ENCODE results near the gene RHEBL1. TPM values are rescaled to one million over a fixed set of nuclear protein-coding genes. Genes with fewer than 3 reads are reported as not detected.

The RHEBL1 gene
- total RNA-seq, 1 donor from 2014 or later, result not detected

DNA sequence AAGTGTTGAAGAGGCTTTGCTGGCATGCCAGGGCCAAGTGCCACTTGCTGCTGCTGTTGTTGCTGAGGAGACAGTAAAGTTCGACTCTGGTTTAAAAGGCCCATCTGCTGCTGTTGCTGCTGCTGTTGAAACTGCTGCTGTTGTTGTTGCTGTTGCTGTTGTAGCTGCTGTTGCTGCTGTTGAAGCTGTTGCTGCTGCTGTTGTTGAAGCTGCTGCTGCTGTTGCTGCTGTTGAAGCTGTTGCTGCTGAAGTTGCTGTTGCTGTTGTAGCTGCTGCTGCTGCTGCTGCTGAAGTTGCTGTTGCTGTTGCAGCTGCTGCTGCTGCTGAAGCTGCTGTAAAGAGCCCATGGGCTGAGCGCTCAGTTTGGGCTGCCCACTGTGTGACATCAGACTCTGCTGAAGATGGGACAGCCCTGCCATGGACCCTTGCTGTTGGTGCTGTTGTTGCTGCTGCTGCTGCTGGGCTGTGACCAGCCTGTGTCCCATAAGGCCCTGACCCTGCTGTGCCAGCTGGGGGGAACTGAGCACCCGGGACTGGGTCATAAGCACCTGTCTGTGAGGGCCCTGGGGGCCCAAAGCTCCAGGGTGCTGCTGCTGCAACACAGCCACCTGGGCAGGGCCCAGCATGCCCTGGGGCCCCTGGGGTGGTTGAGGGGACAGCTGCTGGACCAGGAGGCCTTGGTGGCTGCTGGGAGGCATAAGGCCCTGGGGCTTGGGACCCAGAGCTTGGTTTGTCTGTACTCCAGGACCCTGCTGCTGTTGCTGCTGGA, 36.9 kb downstream of the RHEBL1 start:
- TF ChIP-seq CTCF (IDR thresholded peaks at IDR 0.05), result no peak
- no peak for DNase-seq (ENCODE audit: low spot score in 2 of 2)
- Histone ChIP-seq H3K27ac (no peak overlapping the region), H3K9me3 (no peaks in the 10 kb centered on the region), H3K36me3 (peaks cover 70 to 83% of the 10 kb centered on the region in 2 donors), H3K4me1 (no peaks in the 10 kb centered on the region), H3K4me3 (no peak overlapping the region), H3K27me3 (no peaks in the 10 kb centered on the region)
- intact Hi-C loops (cut with DNase I), result no loop called here

DNA sequence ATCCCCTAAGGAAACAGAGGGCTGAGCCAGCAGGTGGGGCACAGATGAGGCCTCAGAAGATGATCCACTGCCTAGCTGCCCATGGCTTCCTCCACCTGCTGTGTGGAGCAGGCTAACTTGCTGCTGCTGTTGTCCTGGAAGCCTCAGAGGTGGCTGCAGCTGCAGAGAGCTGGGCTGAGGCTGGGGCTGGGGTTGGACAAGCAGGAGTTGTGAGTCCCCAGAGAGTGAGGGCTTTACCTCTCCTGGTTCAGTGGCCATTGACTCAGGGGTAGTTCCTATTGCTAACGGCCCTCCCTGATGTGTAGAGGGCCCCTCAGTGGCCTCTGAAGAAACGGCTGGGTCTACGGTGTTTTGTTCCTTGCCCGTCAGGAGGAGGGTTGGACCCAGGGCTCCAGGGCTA, 37.5 kb downstream of the RHEBL1 start:
- Histone ChIP-seq H3K4me3 (no peak overlapping the region), H3K27me3 (no peaks in the 10 kb centered on the region), H3K36me3 (peaks cover 70 to 83% of the 10 kb centered on the region in 2 donors), H3K27ac (no peak overlapping the region), H3K9me3 (no peaks in the 10 kb centered on the region), H3K4me1 (no peaks in the 10 kb centered on the region)
- TF ChIP-seq CTCF (IDR thresholded peaks at IDR 0.05), result no peak
- no peak for DNase-seq (ENCODE audit: low spot score in 2 of 2)
- intact Hi-C loops (cut with DNase I), result no loop called here

DNA sequence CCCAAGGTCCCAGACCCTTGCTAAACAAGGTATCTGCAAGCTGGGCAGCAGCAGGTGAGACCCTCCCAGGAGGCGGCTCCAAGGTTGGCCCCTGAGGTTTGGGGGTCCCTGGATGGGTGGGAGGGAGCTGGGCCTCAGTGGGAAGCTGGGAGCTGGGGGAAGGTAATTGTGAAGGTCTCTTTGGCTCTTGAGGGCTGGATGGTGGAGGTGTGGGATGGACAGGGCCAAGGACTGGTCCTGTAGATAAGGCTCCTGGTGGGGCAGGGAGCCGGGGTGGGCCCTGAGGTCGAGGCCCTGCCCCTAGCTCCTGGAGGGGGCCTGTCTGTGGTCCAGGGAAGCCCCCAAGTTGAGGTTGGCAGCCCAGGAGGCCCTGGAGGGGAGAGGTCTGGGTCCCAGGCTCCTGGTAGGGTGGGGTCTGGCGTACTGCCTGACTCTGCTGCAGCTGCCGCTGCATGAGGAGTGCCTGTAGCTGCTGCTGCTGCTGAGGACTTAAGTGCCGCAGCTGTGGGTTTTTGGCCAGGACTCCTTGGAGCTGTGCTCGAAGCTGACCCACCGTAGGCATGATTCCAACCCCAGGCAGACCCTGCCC, 38.1 kb downstream of the RHEBL1 start:
- no peak for TF ChIP-seq CTCF (IDR thresholded peaks at IDR 0.05)
- no peaks in the 10 kb centered on the region for H3K4me1 ChIP-seq
- H3K27ac ChIP-seq, result no peak overlapping the region
- no peak for DNase-seq (ENCODE audit: low spot score in 2 of 2)
- H3K4me3 ChIP-seq, result no peak overlapping the region
- H3K27me3 ChIP-seq, result no peaks in the 10 kb centered on the region
- intact Hi-C loops (cut with DNase I), result no loop called here
- H3K36me3 ChIP-seq, result peaks cover 70 to 83% of the 10 kb centered on the region in 2 donors
- no peaks in the 10 kb centered on the region for H3K9me3 ChIP-seq

- no peaks in the 10 kb centered on the region for H3K27me3 ChIP-seq
- no peak for TF ChIP-seq CTCF (IDR thresholded peaks at IDR 0.05)
- no peak overlapping the region for H3K4me3 ChIP-seq
- no peak overlapping the region for H3K27ac ChIP-seq
- no peaks in the 10 kb centered on the region for H3K9me3 ChIP-seq
- peaks cover 74 to 86% of the 10 kb centered on the region in 2 donors for H3K36me3 ChIP-seq
- intact Hi-C loops (cut with DNase I), result no loop called here
- DNase-seq (ENCODE audit: low spot score in 2 of 2), result no peak
- no peaks in the 10 kb centered on the region for H3K4me1 ChIP-seq
Measured at GRCh38 chr12:49030714-49031572, 38.8 kb downstream of the RHEBL1 start.

- Histone ChIP-seq H3K4me3 (no peak overlapping the region), H3K27ac (no peak overlapping the region), H3K9me3 (no peaks in the 10 kb centered on the region), H3K36me3 (peaks cover 75 to 87% of the 10 kb centered on the region in 2 donors), H3K27me3 (no peaks in the 10 kb centered on the region), H3K4me1 (no peaks in the 10 kb centered on the region)
- DNase-seq (ENCODE audit: low spot score in 2 of 2), result no peak
- intact Hi-C loops (cut with DNase I), result no loop called here
- no peak for TF ChIP-seq CTCF (IDR thresholded peaks at IDR 0.05)
Measured at GRCh38 chr12:49030119-49030518, 39.7 kb downstream of the RHEBL1 start.
